ES-I3 (cell line): ENCODE data around the gene RHBDD3.

Source experiments
- H3K36me3 ChIP-seq: 2 replicates; pipeline ENCODE4 v1.6.1; 2013; ENCODE audit warnings: mild to moderate bottlenecking, low read length, control low read depth, moderate library complexity; ENCODE audit not compliant: insufficient read depth
- H3K4me1 ChIP-seq: 2 replicates; pipeline ENCODE4 v1.6.1; 2013; ENCODE audit warnings: mild to moderate bottlenecking, control low read depth, low read length; ENCODE audit not compliant: insufficient read depth
- H3K9ac ChIP-seq: 2 replicates; pipeline ENCODE4 v1.6.1; 2013; ENCODE audit warnings: low read depth, mild to moderate bottlenecking, low read length, moderate library complexity
- H3K9me3 ChIP-seq: 2 replicates; pipeline ENCODE4 v1.6.1; 2013; ENCODE audit warnings: mild to moderate bottlenecking, low read length, moderate library complexity; ENCODE audit not compliant: control insufficient read depth, insufficient read depth

The RHBDD3 gene

DNA sequence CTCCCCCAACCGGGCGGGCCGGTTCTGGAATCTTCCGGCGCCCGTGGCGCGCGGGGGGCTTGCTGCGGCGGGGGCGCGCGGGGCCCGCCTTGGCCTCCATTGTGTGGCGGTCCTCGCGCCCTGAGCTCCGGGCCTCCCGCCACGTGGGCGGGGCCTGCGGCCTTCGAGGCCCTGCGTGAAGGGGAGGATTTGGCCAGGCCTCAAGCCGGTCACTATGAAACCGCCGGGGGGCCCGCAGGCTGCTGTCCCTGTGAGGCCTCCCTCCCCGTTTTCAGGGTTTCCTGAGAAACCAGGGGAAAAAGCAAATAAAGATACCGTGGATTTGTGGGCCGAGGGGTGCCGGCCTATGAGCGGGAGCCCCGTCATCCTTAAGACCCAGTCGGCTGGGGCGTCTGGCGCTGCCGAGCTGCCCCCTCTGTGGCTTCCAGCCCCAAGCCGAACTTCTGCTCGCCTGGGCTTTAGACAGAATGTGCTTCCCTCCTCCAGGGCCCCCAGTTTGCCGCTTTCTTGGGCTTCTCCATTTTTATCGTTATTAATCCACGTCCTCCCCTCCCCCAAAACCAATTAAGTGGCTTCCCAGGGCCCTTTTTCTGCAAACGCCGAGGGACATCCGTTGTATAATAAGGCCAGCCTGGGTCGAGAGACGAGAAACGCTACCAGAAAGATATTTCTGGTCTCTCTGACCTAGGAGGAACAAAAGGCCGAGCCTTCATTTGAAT, 889 bp upstream of the RHBDD3 start:
- H3K36me3 ChIP-seq: peaks cover 22% of the 10 kb centered on the region
- no peaks in the 10 kb centered on the region for H3K9me3 ChIP-seq
- H3K9ac ChIP-seq: peak overlapping the region; percentile 98
- H3K4me1 ChIP-seq: peaks cover 30% of the 10 kb centered on the region

DNA sequence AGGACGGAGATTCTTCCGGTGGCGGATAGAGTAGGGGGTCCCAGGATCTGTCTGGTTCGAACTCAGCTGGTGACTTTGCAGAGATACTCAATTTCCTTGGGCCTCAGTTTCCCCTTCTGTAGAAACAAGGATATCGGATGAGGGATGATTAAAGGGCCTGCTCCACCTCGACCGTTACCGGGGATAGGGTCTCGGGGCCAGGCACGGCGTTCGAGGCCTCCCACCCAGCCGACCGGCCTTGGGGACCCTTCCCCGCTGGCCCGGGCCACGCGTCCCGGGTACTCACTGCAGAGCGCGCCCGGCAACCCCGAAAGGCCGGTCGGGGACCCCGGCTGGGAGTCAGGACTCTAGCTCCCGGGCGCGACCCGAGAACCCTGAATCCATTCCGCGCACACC, 321 bp downstream of the RHBDD3 start:
- Histone ChIP-seq H3K36me3 (peaks cover 15% of the 10 kb centered on the region), H3K9ac (peak overlapping the region; percentile 98), H3K4me1 (peaks cover 24% of the 10 kb centered on the region; the same call in 1 of the 2 replicates)

DNA sequence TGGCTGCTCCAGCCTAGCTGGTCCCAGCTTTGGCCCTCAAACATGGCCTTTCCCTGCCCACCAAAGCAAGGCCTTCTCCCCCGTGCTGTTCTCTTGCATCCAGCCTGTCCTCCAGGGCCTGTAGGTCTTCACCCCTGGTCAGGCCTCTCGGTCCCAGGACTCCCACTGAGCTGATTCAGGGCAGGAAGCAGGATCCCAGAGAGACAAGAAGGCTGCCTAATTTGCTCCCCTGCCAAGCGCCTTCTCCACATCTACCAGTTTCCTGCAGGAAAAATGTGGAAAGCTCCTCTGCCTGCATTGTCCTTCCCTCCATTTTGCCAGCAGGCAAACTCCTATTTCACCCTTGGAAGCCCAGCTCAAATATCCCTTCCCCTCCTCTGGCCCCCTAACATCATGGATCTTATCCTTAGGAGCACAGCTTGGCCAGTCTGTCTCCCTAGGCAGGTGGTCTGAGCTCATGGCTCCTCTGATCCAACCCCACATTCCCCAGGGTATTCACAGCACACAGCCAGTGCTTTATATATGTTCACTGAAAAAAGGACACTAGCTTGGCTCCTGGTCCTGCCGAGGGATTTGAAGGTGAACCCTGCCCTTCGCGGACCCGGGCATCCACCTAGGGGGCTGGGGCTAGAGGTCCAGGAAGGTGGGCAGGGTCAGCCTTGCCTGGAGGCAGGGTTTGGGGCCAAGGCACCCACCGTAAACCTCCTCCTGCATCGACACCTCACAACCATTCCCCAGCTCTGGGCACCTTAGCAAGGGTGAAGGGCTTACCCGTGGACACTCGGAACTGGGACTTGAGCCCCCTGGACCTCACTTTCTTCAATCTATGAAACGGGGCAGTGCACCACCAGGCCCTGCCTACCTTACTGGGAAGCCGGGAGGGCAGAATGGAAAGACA, 968 bp downstream of the RHBDD3 start:
- Histone ChIP-seq H3K9ac (peak overlapping the region; percentile 98), H3K4me1 (peaks cover 22% of the 10 kb centered on the region; the same call in 1 of the 2 replicates), H3K36me3 (peaks cover 15% of the 10 kb centered on the region), H3K9me3 (no peaks in the 10 kb centered on the region)

More for the DNA sequence above, 321 bp downstream of the RHBDD3 start:
- H3K9me3 ChIP-seq: no peaks in the 10 kb centered on the region

DNA sequence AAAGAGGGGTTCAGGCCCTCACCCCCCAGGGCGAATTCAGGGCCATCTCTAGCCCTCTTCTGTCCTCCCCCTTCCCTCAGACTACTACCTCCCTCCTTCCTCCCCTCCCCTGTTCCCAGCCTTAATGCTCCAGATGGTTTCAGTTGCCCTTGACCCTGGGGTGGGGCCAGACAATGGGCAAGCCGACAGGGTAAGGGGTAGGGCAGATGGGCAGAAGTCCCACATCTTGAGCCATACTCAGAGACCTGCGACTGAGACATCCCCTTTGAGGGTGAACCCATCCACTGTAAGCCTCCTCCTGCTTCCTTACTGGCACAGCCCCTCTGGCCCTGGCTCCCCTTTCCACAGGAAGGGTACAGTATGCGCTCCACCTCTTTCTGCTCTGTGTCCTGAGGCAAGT, 1.9 kb downstream of the RHBDD3 start:
- peaks cover 21% of the 10 kb centered on the region for H3K36me3 ChIP-seq

DNA sequence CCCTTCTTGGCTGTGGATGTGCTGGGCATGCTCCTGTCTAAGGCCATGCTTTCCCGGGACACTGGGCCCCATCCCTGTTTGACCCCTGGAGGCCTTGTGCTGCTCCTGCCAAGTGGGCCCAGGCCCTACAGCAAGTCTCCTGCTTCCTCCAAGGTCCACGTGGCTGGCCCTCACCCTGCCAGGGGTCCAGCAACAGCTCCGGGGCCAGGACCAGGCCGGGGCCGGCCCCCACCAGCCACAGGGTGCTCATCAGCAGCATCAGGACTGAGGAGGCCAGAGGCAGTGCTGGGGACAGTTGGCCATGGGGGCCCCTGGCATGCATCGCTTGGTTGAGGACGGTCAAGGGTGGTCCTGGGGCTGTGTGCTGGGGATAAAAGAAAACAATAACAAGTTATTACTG, 2.5 kb downstream of the RHBDD3 start:
- H3K9ac ChIP-seq: no peak overlapping the region
- H3K9me3 ChIP-seq: no peaks in the 10 kb centered on the region
- peaks cover 21% of the 10 kb centered on the region for H3K36me3 ChIP-seq
- H3K4me1 ChIP-seq: peaks cover 9% of the 10 kb centered on the region; the same call in 1 of the 2 replicates

More for the DNA sequence above, 1.9 kb downstream of the RHBDD3 start:
- Histone ChIP-seq H3K9me3 (no peaks in the 10 kb centered on the region), H3K9ac (no peak overlapping the region), H3K4me1 (peaks cover 15% of the 10 kb centered on the region; the same call in 1 of the 2 replicates)

DNA sequence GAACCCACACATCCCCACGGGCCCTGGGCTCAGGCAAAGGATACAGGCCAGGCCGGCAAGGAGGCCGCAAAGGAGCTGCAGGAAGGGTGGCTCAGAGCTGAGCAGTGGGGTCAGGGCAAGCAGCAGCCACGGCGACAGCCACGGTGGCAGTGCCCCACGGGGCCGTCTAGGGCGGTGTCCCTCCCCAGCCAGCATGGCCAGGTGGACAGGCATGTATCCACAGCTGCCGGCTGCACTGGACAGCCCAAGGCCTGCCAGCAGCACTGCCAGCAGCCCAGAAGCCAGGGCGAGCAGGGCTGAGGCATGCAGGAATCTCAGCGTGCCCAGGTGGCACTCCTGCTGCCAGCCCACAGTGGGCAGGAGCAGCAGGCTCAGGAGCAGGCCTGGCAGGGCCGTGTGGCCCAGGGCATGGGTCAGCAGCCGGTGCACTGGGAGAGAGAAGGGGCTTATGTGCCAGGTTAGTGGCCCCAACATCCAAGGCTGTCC, 3.9 kb downstream of the RHBDD3 start:
- no peak overlapping the region for H3K9ac ChIP-seq
- no peaks in the 10 kb centered on the region for H3K9me3 ChIP-seq
- H3K36me3 ChIP-seq: peaks cover 11% of the 10 kb centered on the region
- H3K4me1 ChIP-seq: 0 out of 2 replicates have a peak, but pooled peaks cover 6% of the 10 kb centered on the region

DNA sequence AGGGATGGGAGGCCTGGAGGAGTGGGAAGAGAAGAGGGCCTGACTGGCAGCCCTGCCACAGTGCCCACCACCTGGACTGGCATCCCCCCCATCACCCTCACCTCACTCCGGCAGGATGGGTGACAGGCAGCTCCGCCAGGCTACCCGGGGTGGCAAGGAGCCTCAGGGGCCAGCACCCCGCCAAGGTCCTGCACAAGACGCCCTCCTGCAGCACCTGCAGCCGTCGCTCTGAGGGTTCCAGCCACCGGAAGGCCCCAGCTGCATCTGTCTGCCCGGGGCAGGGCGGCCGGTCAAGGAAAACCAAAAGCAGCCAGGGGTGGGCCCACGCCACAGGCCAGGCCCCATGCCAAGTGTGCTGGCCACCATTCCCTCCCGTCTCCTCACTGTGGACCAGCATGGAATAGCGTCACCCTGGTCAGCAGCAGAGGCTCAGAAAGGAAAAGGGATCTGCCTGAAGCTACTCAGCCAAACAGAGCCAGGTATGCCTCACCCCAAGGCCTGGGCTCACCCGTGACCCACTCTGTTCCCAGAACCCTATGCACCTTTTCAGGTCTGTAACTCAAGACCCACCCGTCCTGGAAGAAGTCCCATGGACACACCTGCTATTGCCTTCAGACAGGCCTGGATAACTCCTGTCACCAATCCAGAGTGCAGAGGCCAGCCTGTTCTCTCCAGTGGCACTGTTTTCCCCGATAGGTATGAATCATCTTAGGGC, 7.0 kb downstream of the RHBDD3 start:
- Histone ChIP-seq H3K4me1 (no peaks in the 10 kb centered on the region), H3K9me3 (no peaks in the 10 kb centered on the region), H3K36me3 (peaks cover 11% of the 10 kb centered on the region), H3K9ac (no peak overlapping the region)

DNA sequence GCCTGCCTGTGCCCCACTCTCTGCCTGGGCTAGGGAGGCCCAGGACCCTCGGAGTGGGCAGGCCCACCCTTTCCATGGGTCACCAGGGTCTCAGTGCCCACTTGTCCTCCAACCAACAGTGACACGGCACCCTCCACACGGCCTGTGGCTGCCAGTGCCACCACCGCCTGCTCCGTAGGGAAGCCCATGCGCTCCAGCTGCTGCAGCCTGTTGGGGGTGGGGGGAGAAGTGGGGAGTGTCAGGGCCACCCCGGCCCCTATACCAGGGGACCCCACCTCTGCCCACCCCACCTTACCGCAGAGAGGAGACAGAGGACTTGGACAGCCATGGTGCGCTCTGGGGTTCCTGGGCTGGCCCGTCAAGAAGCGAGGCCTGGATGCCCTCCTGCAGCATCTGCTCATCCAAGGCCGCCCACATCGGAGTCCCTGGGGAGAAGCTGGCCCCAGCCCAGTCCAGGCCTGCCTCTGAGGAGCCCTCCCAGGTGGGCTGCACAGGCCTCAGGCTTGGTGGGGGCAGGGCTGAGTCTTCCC, 7.7 kb downstream of the RHBDD3 start:
- H3K36me3 ChIP-seq: peaks cover 11% of the 10 kb centered on the region
- H3K9me3 ChIP-seq: no peaks in the 10 kb centered on the region
- H3K9ac ChIP-seq: no peak overlapping the region
- H3K4me1 ChIP-seq: no peaks in the 10 kb centered on the region

DNA sequence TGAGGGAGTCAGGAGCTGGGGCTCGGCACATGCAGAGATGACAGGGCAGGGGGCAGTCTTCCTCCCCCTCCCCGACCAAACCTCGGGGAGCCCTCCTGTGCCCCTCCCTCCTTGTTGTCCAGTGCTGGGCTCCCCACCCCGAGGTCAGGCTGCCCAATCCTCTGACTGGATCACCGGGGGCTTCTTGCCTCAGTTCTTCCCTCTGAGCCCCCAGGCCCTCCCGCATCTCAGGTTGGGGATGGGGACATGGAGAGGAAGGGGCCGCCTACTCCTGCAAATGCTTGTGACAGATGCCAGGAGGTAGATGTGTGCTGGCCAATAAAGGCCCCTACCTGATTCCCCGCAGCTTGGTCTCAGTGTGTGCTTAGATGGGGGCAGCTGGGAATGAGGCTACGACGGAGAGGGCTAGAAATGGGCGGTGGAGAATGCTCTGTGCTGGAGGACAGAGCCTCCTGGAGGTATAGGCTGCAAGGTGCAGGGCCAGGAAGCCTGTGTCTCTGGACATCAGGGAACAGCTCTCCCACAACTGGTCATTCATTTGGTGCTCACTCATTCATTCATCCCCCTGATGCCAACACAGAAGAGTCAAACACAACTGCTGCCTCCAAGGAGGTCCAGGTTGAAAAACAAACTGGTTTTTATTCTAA, 8.4 kb downstream of the RHBDD3 start:
- Histone ChIP-seq H3K9ac (no peak overlapping the region), H3K9me3 (no peaks in the 10 kb centered on the region), H3K36me3 (peaks cover 10% of the 10 kb centered on the region), H3K4me1 (no peaks in the 10 kb centered on the region)

DNA sequence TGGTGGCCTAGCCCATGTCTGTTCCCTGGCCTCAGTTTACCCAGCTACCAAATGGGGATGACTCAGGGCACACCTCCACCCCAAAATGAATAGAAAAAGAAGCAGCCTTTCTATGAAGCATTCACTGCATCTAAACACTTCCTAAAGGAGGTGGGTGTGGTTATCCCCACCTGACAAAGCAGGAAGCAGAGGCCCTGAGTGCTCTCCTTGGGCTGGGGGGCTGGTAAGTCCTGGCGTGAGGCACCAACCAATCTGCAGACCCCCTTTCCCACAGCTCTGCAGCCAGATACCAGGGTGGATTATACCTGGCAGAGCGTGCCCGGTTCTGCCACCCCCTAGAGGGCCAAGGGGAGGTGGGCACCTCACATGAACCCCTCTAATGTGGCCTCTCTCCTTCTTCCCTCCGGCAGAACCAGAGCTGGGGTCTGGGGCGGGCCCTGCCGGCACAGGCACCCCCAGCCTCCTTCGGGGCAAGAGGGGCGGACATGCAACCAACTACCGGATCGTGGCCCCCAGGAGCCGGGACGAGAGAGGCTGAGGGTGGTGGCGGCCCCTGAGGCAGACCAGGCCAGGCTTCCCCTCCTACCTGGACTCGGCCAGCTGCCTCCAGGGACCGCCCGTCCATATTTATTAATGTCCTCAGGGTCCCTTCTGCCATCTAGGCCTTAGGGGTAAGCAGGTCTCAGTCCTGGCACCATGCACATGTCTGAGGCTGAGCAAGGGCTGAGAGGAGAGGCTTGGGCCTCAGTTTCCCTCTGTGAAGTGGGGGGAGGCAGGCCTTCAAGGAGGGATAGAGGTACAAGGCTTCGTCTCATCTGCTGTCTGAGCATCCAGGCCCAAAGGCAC, 9.2 kb downstream of the RHBDD3 start:
- Histone ChIP-seq H3K4me1 (no peaks in the 10 kb centered on the region; the same call in 1 of the 2 replicates), H3K9ac (no peak overlapping the region), H3K9me3 (no peaks in the 10 kb centered on the region), H3K36me3 (peaks cover 6% of the 10 kb centered on the region; the same call in 1 of the 2 replicates)

DNA sequence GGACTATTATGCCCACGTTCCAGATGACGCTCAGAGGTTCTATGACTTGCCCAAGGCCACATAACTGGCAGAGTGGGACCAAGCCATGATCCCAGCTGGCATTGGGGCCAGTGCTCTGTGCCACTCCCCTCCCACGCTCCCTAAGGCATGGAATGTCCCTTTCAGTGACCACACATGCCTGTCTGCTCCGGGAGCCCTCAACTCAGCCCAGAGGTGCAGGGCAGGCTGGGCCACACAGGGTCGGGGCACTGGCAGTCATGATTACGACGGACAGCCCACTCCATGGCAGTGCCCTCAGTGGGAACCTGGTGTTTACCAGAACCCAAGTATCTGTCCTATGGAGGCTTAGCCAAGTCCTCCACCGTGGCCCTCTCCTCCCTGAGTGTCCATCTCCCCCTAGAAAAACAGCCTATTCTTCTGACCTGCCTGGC, 10.0 kb downstream of the RHBDD3 start:
- H3K9me3 ChIP-seq: no peaks in the 10 kb centered on the region
- no peaks in the 10 kb centered on the region; the same call in 1 of the 2 replicates for H3K4me1 ChIP-seq
- no peak overlapping the region for H3K9ac ChIP-seq
- H3K36me3 ChIP-seq: 0 out of 2 replicates have a peak, but pooled peaks cover 5% of the 10 kb centered on the region

DNA sequence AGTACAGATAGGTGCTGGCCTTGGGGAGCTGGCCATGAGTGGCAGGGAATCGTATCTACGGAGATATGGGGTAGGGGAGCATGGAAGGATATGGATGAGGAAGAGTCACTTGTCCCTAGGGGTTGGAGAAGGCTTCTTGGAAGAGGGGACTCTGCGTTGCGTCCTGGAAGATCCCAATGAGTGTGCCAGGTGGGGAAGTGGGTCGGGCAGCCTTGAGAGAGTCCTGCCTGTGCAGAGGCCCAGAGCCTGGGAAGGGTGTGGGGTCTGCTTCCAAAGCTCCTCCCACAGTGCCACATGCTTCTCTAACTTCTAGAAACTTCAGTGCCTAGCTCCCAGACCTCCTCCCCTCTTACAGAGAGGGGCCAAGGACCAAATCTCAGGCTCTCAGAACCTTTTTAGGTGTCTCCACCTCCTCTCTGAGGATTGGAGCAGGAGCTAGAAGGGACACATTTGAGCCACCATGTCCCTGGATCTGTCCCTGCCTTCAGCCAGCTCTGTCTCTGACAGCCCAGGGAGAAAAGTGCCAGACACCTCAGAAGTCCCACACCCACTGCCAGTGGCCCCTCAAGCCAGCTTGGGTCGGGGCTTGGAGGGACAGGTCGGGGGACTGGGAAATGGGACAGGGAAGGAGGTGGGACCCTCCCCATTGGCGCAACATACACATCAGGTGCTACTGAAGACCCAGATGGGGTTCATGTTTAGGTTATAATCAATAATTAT, 11.0 kb downstream of the RHBDD3 start:
- no peak overlapping the region for H3K9ac ChIP-seq
- H3K36me3 ChIP-seq: 0 out of 2 replicates have a peak, but pooled peaks cover 5% of the 10 kb centered on the region
- H3K9me3 ChIP-seq: no peaks in the 10 kb centered on the region
- H3K4me1 ChIP-seq: no peaks in the 10 kb centered on the region; the same call in 1 of the 2 replicates
